GM04503 (cell line): Measurements from ENCODE around the gene MAMLD1.

Experiments
- DNase-seq: peaks from one replicate; pipeline ENCODE4 v3.0.0-alpha.2; 2012; ENCODE audit warnings: low read depth

MAMLD1 gene

DNA sequence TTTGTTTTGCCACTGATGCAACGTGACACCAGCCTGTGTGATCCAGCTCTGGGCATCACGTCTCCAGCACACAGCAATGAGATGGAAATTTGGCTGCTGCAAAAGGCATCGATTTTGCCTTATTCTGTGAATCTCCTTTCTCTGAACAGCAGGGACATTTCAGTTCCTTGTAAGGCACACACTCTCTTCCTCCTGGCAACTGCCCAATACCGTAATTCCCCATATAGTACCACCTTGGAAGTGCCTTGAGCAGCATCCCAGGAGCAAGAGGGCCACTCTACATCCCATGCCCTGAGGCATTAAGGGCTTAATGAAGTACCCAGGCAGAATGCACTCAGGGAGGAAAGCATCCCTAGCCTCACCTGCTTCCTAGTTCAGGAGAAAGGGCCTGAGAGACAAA is 10.5 kb upstream of the MAMLD1 start:
- DNase-seq = no peak

DNA sequence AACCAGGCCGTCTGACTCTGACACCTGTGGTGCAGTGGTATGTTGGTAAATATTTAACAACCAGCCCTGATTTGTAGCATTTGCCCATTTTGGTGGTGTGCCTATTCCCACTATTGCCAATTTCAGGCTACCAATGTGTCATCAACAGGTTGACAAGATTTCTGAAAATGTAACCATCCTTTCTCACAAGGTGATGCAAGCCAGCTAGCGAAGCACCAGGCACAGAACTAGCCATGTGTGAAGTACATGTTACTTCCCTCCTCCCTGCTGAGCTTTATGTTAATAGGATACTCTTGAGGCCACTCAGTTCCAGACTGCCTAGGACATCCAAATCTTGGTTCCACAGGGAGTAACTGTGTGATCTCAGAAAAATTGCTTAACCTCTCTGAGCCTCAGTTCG is 7.2 kb upstream of the MAMLD1 start:
- DNase-seq = no peak

DNA sequence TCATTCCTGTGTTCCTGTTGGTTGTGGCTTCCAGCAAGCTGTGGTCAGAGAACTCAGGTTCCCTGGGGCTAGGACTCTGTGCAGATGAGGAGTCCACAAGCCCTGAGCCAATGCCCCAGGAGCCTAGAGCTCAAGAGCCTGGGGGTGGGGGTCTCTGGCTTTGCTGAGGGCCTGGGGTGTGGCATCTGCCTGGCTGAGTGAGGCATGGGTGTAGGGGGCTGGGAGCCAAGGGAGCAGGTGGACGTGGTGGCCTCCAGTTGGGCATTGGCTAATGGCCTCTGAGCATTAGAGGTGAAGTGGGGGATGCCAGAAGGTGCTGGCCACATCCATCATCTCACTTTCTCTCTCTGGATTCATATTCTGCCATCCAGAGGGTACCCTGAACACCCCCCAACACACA is 5.3 kb upstream of the MAMLD1 start:
- DNase-seq = no peak

DNA sequence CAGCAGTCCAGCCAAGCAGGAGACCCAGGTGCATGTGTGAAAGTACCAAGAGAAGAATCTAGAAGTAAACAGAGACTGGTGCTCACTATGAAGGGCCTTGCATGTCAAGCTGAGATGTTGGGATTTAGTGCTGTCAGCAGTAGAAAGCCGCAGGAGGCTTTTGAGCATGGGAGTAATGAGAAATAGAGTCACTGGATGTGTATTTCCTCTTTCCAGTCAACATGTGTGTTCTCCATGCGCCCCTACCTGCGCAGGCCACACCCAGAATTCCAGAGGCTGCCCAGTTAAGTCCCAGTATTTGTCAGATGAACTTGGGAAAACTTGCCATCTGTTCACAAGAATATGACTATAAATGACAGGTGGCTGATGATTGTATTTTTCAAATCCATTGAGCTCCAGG is 4.5 kb upstream of the MAMLD1 start:
- DNase-seq = no peak

DNA sequence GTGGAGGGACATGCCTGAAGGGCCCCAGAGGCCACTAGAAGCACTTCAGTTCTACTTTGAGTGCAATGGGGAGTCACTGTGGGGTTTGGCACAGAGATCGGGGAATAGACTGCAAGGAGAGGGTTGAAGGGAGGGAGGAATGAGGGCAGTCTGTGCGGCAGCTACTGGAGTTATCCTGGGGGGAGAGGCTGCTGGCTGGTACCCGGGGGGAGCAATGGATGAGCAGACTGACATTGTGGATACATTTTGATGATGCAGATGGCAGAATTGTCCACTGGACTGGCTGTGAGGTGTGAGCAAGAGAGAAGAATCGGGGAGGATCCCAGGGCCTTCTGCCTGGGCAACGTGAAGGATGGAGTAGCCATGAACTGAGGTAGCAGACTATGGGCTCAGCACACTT is 2.8 kb upstream of the MAMLD1 start:
- DNase-seq = no peak

DNA sequence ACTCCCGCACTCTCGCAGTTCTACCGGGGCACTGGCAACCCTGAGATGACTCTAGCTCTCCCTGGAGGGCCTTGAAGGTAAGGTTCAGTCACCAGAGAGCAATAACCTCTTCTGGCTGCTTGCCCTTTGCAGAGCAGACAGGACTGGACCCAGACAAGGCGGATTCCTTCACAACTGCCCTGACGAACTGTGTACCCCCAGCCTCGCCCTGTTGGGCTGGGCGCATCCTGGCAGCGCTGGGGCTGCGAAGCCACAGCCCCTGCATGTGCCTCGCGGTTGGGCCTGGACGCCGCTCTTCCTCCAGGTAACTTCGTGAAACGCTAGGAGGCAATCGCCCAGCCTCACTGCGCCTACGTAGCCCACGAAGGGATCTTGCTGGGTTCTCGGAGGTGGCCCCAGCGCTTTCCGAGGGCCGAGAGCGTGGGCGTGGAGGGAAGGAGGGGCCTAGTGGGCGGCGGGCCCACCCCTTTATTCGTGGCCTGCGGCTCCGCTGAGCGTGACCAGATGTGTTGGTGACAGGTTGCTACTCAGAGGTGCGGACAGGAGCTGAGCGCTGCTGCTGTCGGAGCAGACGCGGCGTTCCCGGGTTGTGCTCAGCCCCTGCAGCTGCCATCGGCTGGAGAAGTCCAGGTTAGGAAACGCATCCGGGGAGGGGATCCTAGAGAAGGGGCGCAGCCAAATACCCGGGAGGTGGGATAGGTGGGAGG is 1.9 kb upstream of the MAMLD1 start:
- no peak for DNase-seq

DNA sequence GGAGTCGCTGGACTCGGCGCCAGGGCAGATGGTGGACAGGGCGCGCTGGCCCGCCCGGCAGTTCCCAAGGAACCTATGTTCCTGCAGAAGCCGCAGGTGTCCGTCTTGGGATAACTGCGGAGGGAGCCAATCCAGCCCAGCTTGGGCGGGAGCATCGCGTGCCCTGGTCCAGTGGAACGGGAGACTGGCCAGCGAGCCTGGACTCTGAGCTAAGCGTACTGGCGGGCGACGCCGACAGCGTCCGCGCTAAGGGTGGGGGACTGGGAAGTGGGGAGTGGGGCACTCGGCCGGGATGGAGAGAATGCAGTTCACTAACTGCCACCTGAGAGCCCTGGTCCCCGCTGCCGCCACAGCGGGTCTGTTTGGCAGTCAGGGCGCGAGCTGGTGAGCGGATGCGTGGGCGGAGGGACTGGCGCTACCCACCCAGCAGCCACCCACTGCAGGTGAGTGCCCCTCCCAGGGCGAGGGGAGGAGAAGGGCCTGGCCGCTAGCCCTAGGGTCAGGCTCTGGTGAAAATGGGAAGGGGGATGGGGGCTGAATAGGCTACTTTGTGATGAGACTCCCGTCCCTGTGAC is 1.3 kb upstream of the MAMLD1 start:
- no peak for DNase-seq

DNA sequence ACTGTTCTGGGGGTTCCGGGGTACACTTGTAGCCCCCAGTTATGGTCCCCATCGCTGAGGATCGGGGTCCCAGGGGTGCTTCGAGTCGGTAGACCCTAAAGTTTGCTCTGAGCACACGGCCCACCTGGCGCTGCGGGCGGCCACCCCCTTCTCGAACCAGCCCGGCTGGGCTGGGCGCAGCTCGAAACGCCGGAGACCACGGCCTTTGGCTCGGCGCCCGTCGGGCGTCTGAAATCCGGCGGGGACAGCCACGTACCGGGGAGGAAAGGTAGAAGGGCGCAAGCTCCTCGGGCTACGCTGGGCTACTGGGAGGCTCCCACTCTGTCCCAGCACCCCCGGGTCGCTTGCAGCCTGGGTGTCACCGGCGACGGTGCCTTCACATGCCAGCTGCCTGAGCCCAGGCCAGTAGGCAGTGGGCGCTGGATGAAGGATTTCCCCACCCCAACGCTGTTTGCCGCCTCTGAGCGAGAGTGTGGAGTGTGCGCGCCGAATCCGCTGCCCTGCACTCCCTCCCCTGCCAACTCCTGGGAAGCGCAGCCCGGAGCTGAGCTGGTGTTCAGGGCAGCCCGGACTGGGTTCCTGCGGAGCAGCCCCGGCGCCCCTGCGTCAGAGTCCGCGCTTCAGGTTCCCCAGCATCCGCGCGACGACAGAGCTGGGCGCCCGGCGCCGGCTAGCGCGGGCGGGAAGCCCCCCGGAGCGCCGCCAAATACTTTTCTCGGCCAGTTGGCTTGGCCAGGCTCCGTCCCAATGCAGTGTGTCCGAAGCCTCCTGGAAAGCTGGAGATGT is 637 bp downstream of the MAMLD1 start:
- no peak for DNase-seq

DNA sequence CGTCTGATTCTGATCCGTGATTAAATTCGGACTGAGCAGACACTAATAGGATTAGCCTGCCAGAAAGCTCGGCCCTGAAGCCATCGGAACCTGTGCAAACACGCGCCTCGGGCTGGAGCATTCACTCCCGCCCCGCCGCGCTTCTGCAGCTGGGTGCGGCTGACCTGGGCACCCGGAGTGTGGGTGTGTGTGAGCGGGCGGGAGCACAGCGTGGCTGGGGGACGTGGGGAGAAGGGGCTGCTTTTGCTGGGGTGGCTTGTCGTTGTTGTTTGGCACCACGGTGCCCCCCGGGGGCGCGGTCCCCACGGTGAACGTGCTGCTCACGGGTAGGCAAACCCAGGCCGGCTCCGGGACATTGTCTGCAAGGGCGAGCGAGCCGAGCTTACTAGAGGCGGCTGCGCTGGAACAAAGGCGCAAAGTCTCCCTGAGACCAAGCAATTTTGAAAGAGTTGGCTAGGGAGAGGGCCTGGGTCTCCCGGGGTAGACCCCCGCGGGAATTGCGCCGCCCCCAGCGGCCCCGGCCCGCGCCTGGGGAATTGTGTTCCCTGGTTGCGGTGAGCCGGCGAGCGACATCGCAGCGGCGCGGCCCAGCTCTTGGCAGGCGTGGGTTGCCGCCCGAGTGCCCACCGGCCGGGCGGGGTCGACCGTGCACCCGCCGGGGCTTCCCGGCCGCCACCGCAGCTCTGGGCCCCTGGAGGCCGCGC is 1.4 kb downstream of the MAMLD1 start:
- no peak for DNase-seq

DNA sequence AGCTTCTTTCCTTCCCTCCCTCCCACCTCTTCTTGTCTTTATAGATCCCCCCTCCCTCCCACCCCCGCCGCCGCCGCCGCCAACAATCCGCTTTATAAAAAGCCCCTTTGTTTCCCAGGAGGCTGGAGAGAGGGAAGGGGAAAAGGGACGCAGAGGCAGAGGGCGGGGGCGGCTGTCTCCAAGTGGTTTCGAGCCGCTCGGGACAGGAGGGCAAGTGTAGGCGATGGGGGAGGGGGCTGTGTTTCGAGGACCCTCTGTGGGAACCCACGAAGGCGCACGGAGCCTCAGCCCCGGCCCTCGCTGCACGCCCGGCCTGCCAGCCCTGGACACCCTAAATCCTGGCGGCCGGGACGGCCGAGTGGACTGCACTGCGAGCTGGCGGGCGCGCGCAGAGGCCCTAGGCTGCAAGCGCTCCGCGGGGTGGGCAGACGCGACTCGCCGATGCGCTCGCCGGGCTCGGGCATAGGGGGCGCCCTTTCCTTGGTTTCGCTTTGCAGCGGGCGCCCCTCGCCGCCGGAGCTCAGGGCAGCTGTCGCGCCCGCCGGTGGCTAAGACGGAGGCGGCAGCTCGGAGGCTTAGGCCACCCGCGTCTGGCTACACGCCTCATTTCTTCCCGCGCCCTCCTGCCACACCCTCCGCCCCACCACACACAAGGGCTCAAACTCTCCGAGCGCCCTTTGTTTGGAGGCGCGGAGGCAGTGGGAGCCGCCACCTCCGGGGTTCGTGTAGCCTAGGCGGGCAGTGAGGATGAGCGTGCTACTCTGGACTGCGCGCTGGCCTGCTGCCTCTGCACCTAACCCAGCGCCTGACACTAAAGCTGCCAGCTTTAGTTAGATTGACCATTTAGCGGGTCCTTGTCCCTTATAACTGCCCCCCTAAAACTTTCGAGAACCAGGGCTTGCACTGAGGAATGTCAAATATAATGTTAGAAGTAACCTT is 2.2 kb downstream of the MAMLD1 start:
- DNase-seq = no peak

DNA sequence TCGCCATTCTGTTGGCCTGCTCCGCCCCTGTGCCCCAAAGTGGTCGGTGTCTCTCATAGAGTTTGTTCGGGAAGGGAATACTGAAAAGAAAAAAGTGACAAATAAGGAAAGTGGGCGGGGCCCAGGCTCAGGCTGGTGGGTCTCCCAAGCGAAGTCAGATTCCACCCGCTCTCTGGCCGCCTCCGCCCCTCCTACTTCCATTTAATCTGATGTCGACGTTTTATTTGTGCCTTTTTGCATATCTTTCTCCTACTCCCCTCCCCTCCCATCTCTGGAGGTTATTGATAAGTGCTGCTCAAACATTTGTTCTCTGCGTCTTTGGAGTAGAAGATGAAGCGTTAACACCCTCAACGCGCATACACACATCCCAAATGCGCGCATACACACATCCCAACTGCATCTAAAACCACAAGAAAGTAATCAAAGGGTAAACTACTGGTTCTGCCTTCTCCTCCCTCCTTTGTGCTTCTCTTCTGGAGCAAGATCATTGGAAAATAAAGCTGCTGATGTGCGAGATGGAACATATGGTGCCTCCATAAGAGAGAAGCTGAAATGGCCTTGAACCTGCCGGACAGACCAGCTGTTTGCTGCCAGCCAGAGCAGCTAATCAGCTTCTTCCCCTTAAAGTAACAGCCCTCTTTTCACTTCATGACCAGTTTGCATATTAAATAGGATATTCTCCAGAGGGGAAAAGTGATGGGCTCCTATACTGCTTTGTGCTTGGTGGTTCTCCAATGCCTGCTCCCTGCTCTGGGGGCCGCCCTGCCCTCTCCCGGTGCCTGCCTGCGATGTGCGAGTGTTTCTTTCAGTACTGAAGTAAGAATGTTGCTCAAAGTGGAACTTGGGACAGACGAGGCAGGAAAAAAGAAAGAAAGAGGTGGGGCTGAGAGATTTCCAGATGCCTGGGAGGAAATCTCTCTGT is 3.1 kb downstream of the MAMLD1 start:
- no peak for DNase-seq

DNA sequence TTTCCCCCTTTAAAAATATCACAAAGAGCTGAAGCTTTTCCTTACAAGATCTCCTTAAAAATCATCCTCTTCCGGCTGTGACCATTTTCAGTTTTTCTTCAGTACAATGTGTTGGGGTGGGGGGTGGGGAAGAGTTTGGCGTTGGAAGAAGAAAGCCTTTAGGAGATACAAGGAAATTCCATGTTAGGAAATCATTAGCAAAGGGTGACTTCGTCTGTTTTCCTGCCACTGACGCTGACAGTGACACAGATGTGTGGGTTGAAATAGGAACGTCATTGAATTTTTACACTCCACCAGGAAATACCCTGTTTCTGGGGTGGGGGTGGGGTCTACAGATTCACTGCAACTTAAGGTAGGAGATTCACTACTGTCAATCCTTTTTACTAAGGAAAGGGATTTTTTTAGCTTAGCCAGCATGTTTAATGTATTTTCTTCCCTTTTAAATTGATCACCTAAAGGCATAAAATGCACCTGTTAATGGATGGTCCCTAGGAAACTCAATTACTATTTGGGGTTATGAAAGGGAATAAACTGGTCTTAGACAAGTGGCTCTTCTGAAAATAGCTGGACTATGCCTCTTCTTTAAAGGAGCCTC is 3.9 kb downstream of the MAMLD1 start:
- no peak for DNase-seq

DNA sequence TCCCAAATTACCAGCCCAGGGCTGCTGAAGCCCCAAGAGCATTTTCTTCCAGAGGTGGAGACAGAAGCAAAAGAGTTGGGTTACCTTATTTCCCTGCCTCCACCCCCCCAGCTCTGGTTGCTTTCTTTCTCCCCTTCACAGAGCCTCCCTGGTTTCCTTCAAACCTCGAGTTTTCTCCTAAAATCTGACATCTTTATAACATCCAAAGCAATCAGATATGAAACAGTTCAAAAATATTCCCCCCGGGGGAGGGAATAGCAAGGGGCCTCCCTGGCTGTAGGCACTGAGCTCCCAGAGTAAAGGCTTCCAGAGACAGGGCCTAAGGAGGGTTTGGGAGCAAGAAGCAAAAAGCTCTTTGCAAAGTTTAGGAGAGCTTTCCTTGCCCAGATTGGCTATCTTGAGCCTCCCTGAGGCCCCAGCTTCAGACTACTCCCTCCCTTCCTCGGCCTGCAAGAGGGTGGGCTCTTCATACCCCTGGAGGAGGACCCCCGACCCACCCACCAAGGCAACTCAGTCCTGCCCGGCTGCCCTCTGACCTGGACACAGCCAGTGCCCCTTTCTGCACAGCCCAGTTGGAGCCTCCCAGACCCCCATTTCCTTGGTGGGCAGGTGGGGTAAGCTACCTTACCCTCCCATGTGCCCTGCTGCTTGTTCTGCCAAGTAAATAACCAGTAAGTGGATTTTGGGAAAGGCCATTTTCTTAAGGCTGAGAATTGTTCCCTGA is 7.6 kb downstream of the MAMLD1 start:
- DNase-seq = no peak

DNA sequence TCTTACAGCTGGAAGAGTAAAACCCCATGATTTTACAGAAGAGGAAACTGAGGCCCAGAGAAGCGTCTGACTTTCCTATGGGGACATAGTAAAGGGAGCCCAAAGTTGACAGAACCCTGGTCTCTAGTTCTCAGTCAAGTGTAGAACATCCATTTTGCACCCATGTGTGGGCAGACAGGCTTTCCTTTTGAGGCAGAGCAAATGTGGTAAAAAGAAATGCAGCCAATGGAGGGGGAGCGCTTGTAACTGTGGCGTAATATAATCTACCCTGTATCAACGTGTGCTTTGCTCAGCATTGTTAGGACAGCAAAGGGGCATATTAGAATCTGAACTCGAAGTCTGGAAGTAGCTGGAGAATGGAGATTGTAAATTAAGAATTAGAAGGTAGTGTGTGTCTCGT is 8.8 kb downstream of the MAMLD1 start:
- DNase-seq = no peak

DNA sequence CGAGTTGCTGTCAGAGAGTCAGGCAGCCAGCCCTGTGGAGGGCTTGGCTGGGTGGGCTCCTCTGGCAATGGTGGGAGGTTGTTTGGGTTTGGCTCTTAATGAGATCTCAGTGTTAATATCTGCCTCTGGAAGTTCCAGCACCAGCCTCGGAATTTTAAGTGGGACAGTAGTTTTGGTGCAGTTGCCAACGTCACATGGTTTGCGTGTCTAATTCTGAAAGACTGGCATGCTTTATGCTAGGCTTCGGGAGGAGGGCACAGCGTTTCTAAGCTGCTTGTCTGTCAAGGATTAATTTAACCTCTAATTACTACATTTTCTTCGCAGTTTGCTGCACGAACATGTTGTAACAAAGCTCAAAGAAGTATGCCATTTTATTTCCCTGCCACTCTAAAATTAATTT is 9.2 kb downstream of the MAMLD1 start:
- DNase-seq = no peak

DNA sequence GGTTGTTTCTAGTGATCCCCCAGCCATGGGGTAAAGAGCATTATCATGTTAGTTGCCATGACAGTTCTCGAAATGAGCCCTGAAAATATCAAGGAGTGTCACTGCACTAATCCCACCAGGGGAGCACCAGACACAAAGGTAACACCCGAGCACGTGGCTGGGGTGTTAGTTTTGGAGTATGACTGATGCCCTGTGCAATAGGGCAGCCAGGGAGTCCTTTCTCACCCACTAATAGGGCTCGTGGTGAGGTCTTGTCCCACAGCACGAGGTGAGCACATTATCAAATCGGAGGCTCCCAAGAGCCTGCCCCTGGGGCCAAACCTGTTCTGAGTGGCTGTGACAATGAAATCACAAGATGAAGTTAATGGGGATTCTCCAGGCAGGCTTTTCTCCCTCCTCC is 9.6 kb downstream of the MAMLD1 start:
- no peak for DNase-seq

DNA sequence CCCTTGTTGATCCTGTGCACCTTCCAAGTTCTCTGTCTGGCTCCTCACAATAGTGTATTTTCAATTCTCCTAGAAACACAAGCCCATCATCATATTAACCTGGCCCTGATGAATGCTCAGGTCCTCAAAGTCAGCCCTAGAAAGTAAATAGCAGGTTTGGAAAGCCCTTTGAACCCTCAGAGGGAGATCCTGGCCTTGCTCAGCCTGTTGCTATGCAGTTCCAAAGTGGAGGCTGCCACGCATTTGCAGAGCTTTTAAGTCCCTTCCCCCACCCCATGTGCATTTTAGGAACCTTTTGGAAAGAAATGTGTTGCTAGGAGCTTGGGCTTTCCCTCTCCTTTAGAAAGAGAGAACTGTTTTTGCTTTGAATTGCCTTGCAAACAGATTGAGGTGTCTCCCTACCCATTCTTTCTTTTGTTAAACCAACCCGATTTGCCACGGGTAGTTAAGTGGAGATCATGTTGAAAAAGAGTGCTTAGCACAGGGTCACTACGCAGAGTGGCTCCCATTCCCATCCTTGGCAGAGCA is 12.2 kb downstream of the MAMLD1 start:
- DNase-seq = no peak

DNA sequence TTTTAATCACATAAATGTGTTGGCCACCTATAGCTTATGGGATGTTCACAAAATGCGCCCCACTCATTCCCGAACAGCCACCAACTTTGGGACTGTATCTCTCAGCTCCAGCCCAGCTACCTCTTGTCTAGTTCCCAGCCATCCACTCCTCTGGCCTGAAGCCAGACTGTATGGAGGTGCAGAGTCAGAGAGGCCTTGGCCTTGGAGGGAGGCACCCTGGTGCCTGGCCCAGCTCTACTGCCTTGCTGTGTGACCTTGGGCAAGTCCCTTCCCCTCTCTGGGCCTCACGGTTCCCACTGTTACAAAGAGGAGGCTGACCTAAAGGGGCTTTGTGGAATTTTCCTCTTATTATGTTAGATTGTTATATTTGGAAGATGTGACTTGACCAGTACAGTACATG is 13.9 kb downstream of the MAMLD1 start:
- no peak for DNase-seq

DNA sequence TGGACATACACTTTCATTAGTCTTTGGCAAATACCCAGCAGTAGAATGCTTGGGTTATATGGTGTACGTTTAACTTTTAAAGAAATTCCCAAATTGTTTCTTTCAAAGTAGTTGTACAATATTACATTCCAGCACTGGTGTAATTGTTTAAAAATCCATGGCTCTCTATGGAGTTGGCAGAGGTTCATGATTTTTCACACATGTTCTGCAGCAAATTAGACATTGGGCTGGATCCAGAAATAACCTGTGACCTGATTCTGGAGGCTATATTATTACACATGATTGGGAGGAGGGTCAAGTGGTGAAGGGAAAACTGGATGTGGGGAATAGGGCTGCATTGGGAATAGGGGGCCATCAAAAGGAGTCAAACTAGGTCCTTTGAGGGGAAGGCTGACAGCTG is 41.9 kb downstream of the MAMLD1 start:
- DNase-seq = no peak
